Aorta (tissue), 5 donors: ENCODE data around the gene CXorf58. TPM values are rescaled to one million over a fixed set of nuclear protein-coding genes. Genes with fewer than 3 reads are reported as not detected.

ENCODE experiments used
- ATAC-seq: fragments of 200-7000 bp; cut with Tn5 transposase; one replicate; pipeline ENCODE4 v1.9.1; 2022; ENCODE audit warnings: moderate library complexity; ENCODE audit not compliant: low FRiP score
- DNase-seq, 2 donors: peaks; one replicate each; pipeline ENCODE4 v3.0.0-alpha.2; 2020
- H3K27ac ChIP-seq, 2 donors: one replicate each; pipeline ENCODE4 v1.5.1; 2013; ENCODE audit warnings: low read length in 2 of 2, mild to moderate bottlenecking in 2 of 2, moderate library complexity in 2 of 2, control low read depth in 1 of 2, inconsistent platforms in 1 of 2, low read depth in 1 of 2
- H3K27me3 ChIP-seq, 2 donors: one replicate each; pipeline ENCODE4 v1.6.1; 2013; ENCODE audit warnings: control low read depth in 1 of 2, low read length in 1 of 2, mild to moderate bottlenecking in 1 of 2, moderate library complexity in 1 of 2; ENCODE audit not compliant: insufficient read depth in 2 of 2, control insufficient read depth in 1 of 2
- H3K36me3 ChIP-seq, 2 donors: one replicate each; pipeline ENCODE4 v1.6.1; 2013; ENCODE audit warnings: control low read depth in 1 of 2, low read length in 1 of 2, mild to moderate bottlenecking in 1 of 2; ENCODE audit not compliant: insufficient read depth in 2 of 2, control insufficient read depth in 1 of 2
- H3K4me1 ChIP-seq, 2 donors: one replicate each; pipeline ENCODE4 v1.6.1; 2013; ENCODE audit warnings: low read length in 2 of 2, control low read depth in 1 of 2, mild to moderate bottlenecking in 1 of 2, moderate library complexity in 1 of 2; ENCODE audit not compliant: insufficient read depth in 2 of 2, control insufficient read depth in 1 of 2
- H3K4me3 ChIP-seq, 2 donors: one replicate each; pipeline ENCODE4 v1.5.1; 2013; ENCODE audit warnings: low read length in 2 of 2, control low read depth in 1 of 2, mild to moderate bottlenecking in 1 of 2
- H3K9me3 ChIP-seq: one replicate; pipeline ENCODE4 v1.6.1; 2013; ENCODE audit warnings: mild to moderate bottlenecking, low read length; ENCODE audit not compliant: control insufficient read depth
- WGBS, 2 donors: extraction: QIAGEN DNeasy Blood & Tissue Kit; methylation state at CpG; one replicate each; pipeline ENCODE4 v1.1.7; 2013; 5-methylcytosine and 5-hydroxymethylcytosine counted together
- intact Hi-C, 2 donors: fragments of 100-400 bp; cut with DNase I; formaldehyde crosslinking; loops; one replicate each; pipeline versions ENCODE4 v1.14.2 to v1.15.0; 2022
- polyA plus RNA-seq, 2 donors: library from polyadenylated mRNA; stranded (reverse); fragments of 200-250 nt; gene quantifications; one replicate each; pipeline ENCODE4 v1.2.3, GENCODE V29; 2013
- total RNA-seq, 2 donors: library from RNA; stranded (reverse); fragmentation: NEBNext Ultra II Directional; extraction: Animal tissue kit (Norgen Biotek cat#: 25700); gene quantifications; one replicate each; pipeline ENCODE4 v1.2.1, GENCODE V29; 2021
- donor health status: healthy with polysubstance abuse.
- donor health status: Bipolar disorder and iron deficiency.
- donor health status: DM: no; HTN: no; CAD: no.
- donor health status: DM: no; HTN: no; CAD: no.
- donor health status: DM: yes; HTN: yes; CAD: no.

The CXorf58 gene
- total and polyA plus RNA-seq, 4 donors = not detected

DNA sequence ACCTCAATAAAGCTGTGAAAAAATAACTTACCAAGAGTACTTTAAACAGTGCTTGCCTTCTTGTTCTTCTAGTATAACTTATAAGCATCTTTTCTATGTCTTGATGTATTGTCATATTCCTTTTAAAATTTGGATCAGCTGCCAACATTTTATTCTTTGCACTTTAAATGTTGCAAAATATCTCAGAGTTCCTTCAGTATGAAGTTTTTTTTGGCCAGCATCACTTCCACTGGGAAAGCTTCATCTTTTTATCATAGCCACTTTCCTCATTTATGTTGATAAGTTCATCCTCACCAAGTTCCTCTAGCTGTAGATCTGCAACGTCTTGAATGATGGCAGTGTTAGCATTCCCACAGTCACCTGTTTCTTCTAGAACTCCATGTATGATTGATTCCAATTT is 24.2 kb downstream of the CXorf58 start:
- H3K36me3 ChIP-seq = no peaks in the 10 kb centered on the region
- intact Hi-C loops = no loop called here
- no peaks in the 10 kb centered on the region for H3K27me3 ChIP-seq
- no peak for ATAC-seq
- DNase-seq = no peak
- H3K9me3 ChIP-seq = no peaks in the 10 kb centered on the region
- no peak overlapping the region for H3K27ac ChIP-seq
- no peaks in the 10 kb centered on the region for H3K4me1 ChIP-seq
- H3K4me3 ChIP-seq = no peak overlapping the region
- WGBS, 2 donors = 19 to 31% methylated on average over 1 of the region's 1 CpG

DNA sequence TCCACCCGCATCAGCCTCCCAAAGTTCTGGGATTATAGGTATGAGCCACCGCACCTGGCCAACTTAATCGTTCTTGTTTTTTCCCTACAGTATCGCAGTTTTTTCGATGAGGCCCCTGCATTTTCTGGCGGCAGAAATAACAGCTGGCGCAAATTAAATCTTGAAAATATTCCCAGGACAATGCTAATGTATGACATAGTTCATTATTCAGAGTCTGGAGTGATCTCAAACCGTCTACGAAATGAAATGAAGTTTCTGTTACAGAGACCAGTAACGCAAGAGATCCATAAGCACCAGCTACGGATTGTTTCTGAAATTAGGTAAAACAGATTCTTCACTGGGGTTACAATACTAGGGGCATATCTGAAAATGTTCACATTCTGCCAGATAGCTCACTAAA is 27.3 kb downstream of the CXorf58 start:
- Histone ChIP-seq H3K9me3 (no peaks in the 10 kb centered on the region), H3K36me3 (no peaks in the 10 kb centered on the region), H3K4me3 (no peak overlapping the region), H3K27me3 (no peaks in the 10 kb centered on the region), H3K4me1 (no peaks in the 10 kb centered on the region), H3K27ac (no peak overlapping the region)
- WGBS, 2 donors = 70 to 77% methylated on average over 11 of the region's 11 CpGs
- intact Hi-C loops = no loop called here
- DNase-seq (no peak), ATAC-seq (no peak)

DNA sequence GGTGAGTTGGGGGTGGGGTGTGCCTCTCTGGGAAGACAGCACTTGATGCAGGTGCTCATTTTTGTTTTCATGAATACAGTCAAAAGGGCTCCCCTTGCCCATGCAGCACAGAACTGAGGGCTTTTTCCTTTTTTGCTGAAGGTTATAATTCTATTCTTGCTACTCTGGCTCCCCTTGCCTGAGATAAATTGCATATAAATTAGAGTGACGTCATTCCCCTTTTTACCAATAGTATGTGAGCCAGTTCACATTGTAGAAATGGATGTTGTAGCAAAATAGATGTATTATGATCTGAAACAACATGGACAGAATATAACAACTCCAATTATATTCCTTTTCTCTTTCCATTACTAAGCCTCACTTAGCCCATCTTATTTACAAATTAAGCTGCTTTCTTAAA is 28.4 kb downstream of the CXorf58 start:
- Histone ChIP-seq H3K4me3 (no peak overlapping the region), H3K9me3 (no peaks in the 10 kb centered on the region), H3K27me3 (no peaks in the 10 kb centered on the region), H3K4me1 (no peaks in the 10 kb centered on the region), H3K27ac (no peak overlapping the region), H3K36me3 (no peaks in the 10 kb centered on the region)
- WGBS, 2 donors = 8 to 22% methylated on average over 1 of the region's 1 CpG
- intact Hi-C loops = no loop called here
- ATAC-seq = no peak
- DNase-seq = no peak

DNA sequence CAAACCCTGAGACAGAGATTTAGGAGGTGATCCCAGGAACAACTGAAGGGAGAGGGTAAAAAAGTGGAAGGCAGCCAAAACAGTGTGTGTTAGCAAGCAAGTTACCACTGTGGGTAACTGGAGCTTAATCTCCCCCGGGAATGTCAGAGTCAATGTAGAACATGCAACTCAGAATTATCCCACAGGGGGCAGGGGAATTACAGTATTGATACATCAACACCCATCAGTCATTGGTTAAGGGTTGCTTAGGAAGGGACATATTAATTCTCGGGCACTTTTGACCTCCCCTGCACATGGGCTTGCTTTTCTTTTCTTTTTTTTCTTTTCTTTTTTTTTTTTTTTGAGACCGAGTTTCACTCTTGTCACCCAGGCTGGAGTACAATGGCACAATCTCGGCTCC is 29.3 kb downstream of the CXorf58 start:
- ATAC-seq (no peak), DNase-seq (no peak)
- H3K4me1 ChIP-seq = no peaks in the 10 kb centered on the region
- H3K27me3 ChIP-seq = no peaks in the 10 kb centered on the region
- intact Hi-C loops = no loop called here
- H3K9me3 ChIP-seq = no peaks in the 10 kb centered on the region
- 59 to 69% methylated on average over 4 of the region's 4 CpGs for whole genome bisulfite sequencing, 2 donors
- no peak overlapping the region for H3K4me3 ChIP-seq
- H3K27ac ChIP-seq = no peak overlapping the region
- H3K36me3 ChIP-seq = no peaks in the 10 kb centered on the region

DNA sequence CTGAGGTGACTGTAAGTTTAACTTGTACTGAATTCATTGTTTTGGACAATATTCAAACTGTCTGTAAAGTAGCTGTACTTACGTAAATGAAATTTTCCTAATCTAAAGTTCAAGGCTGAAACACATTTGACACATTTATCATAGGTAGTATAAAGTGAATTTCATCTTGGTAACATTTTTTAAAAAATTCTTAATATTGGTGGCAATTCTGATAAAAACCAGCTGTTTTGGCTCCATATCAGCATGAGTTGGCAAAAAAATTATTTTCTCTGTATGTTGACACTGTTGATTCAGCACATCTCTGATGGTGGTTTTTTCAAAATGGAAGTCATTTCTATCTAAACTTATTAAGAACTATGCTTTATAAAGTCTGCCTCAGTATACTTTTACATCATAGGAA is 30.9 kb downstream of the CXorf58 start:
- DNase-seq = no peak
- intact Hi-C loops = no loop called here
- ATAC-seq = no peak
- no peaks in the 10 kb centered on the region for H3K4me1 ChIP-seq
- no peaks in the 10 kb centered on the region for H3K27me3 ChIP-seq
- no peak overlapping the region for H3K4me3 ChIP-seq
- WGBS, 2 donors = 14 to 25% methylated on average over 1 of the region's 1 CpG
- no peaks in the 10 kb centered on the region for H3K36me3 ChIP-seq
- no peaks in the 10 kb centered on the region for H3K9me3 ChIP-seq
- no peak overlapping the region for H3K27ac ChIP-seq

DNA sequence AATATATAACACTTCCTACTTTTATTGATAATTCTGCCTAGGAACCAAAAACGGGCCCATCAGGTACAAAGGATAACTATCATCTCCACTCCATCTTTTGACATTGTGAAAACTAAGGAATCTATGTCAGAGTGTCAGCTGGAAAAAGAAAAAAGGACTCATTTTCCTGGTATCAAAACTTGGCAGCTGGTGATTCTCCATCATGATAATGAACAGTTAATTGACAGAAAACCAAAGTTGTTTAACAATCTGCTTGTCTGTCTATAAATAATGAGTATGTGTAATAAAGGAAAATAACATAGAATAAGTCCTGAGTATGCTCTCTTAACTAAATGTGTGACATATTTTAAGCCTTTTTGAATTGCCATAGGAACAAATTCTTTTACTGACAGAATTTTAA is 31.4 kb downstream of the CXorf58 start:
- 63 to 77% methylated on average over 1 of the region's 1 CpG for WGBS, 2 donors
- Histone ChIP-seq H3K4me3 (no peak overlapping the region), H3K27ac (no peak overlapping the region), H3K36me3 (no peaks in the 10 kb centered on the region), H3K27me3 (no peaks in the 10 kb centered on the region), H3K9me3 (no peaks in the 10 kb centered on the region), H3K4me1 (no peaks in the 10 kb centered on the region)
- intact Hi-C loops = no loop called here
- ATAC-seq (no peak), DNase-seq (no peak)

DNA sequence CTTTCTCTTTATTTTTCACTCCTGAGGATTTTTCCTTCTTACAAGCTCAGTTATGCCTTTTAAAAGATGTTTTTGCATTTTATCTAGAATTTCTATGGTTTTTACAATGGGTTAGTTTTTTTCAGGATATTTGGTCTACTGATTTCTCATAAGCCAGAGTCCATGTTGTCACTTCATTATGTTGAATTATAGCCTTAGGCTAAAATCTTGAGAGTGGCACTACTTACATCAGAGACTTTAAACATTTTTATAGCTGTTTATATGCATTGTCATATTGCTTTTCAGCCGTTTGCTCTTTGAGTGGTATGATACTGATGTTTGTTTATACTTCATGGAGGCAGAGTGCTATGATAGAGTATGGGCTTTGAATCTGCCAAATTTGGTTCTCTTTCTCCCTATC is 36.4 kb downstream of the CXorf58 start:
- WGBS, 2 donors = 41 to 73% methylated on average over 1 of the region's 1 CpG

DNA sequence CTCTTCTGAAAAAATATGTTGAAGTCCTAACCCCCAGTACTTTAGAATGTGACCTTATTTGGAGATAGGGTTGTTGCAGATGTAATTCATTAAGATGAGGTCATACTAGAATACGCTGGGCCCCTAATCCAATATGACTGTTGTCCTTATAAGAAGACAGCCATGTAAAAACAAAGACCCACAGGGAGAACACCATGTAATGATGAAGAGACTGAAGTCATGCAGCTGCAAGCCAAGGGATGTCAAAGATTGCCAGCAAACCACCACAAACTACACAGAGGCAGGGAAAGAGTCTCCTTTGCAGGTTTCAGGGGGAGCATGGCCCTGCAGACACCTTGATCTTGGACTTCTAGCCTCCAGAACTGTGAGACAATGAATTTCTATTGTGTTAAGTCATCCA is 37.4 kb downstream of the CXorf58 start:
- H3K9me3 ChIP-seq = no peaks in the 10 kb centered on the region
- no peaks in the 10 kb centered on the region for H3K4me1 ChIP-seq
- no peaks in the 10 kb centered on the region for H3K27me3 ChIP-seq
- no peaks in the 10 kb centered on the region for H3K36me3 ChIP-seq
- H3K4me3 ChIP-seq = no peak overlapping the region
- DNase-seq (no peak), ATAC-seq (no peak)
- H3K27ac ChIP-seq = no peak overlapping the region
- intact Hi-C loops = no loop called here
- 88 to 100% methylated on average over 1 of the region's 1 CpG for WGBS, 2 donors

More for the DNA sequence above, 36.4 kb downstream of the CXorf58 start:
- Histone ChIP-seq H3K36me3 (no peaks in the 10 kb centered on the region), H3K4me3 (no peak overlapping the region), H3K9me3 (no peaks in the 10 kb centered on the region), H3K27me3 (no peaks in the 10 kb centered on the region), H3K27ac (no peak overlapping the region), H3K4me1 (no peaks in the 10 kb centered on the region)
- DNase-seq (no peak), ATAC-seq (no peak)
- intact Hi-C loops = no loop called here

DNA sequence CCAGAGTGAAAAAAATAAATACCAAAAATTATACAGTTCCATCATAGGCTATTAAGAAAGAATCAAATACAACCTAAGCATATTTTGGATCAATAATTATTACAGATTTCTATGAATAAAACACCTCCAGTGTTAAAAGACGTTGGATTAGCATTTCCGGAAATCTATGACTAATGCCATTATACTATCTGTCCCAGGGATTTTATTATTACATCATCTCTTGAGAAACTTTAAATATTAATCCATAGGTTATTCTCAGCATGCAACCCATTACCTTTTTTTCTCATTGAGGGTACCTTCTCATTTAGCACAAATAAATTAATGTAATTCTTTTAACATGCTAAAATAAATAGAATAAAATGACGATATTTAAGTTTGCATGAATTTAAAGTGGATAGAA is 44.6 kb downstream of the CXorf58 start:
- Histone ChIP-seq H3K27me3 (no peaks in the 10 kb centered on the region), H3K36me3 (no peaks in the 10 kb centered on the region), H3K4me1 (peaks cover 0 to 3% of the 10 kb centered on the region in 2 donors), H3K4me3 (no peak overlapping the region), H3K9me3 (no peaks in the 10 kb centered on the region), H3K27ac (no peak overlapping the region)
- ATAC-seq = no peak
- intact Hi-C loops = no loop called here
- 66 to 84% methylated on average over 3 of the region's 3 CpGs for WGBS, 2 donors
- no peak for DNase-seq
